ENCODE results near the gene SERINC4.
"Not testable (repeated sequence)": the region's sequence is repeated elsewhere in the genome, so short reads cannot be mapped to it uniquely, and the experiment has no call there.

Gene SERINC4

GRCh38 chr15:43799945-43800285 lies at the start of gene SERINC4:
TSS of gene SERINC4 (minus strand) at chr15:43800220. CDS start at chr15:43799986, 234 bp downstream.
- Mint-ChIP-seq H3K27ac (peak within 1 kb of the TSS; percentile 96), H3K4me3 (peak within 1 kb of the TSS; percentile 92), H3K4me1 (peaks cover 57% of the 10 kb centered on the region), H3K36me3 (peaks cover 99% of the 10 kb centered on the region), H3K9me3 (no peaks in the 10 kb centered on the region)
- ATAC-seq (no peak), DNase-seq (ENCODE audit: low spot score in 2 of 2) (no peak)

- ATAC-seq = no peak
- Mint-ChIP-seq H3K36me3 (peaks cover 100% of the 10 kb centered on the region), H3K27ac (no peak overlapping the region), H3K4me3 (no peak overlapping the region), H3K4me1 (no peaks in the 10 kb centered on the region), H3K9me3 (no peaks in the 10 kb centered on the region)
- DNase-seq (ENCODE audit: low spot score in 2 of 2) = no peak
Measured at GRCh38 chr15:43845421-43845820, 45.4 kb upstream of the SERINC4 start.

GRCh38 chr15:43832485-43832884 lies 32.5 kb upstream of the SERINC4 start:
- H3K9me3 Mint-ChIP-seq; DNase-seq (ENCODE audit: low spot score in 2 of 2); ATAC-seq: not testable (repeated sequence)
- Mint-ChIP-seq H3K36me3 (peaks cover 100% of the 10 kb centered on the region), H3K27ac (peak overlapping the region; percentile 32), H3K4me1 (peaks cover 37% of the 10 kb centered on the region), H3K4me3 (peak overlapping the region; percentile 42)

GRCh38 chr15:43831519-43832052 lies 31.6 kb upstream of the SERINC4 start:
- not testable (repeated sequence) for H3K9me3 Mint-ChIP-seq; DNase-seq (ENCODE audit: low spot score in 2 of 2); ATAC-seq
- Mint-ChIP-seq H3K4me1 (peaks cover 46% of the 10 kb centered on the region), H3K36me3 (peaks cover 92% of the 10 kb centered on the region), H3K4me3 (peak overlapping the region; percentile 42), H3K27ac (peak overlapping the region; percentile 32)

- not testable (repeated sequence) for H3K27ac Mint-ChIP-seq
- peaks cover 46% of the 10 kb centered on the region for H3K4me1 Mint-ChIP-seq
- peak overlapping the region; percentile 91 for H3K4me3 Mint-ChIP-seq
Measured at GRCh38 chr15:43830691-43831275, 30.8 kb upstream of the SERINC4 start.

GRCh38 chr15:43829951-43830540 lies 30.0 kb upstream of the SERINC4 start:
- Mint-ChIP-seq H3K36me3 (peaks cover 77% of the 10 kb centered on the region), H3K4me1 (peaks cover 46% of the 10 kb centered on the region), H3K4me3 (peak overlapping the region; percentile 91), H3K27ac (peak overlapping the region; percentile 96)
- not testable (repeated sequence) for H3K9me3 Mint-ChIP-seq; DNase-seq (ENCODE audit: low spot score in 2 of 2); ATAC-seq

More at GRCh38 chr15:43830691-43831275, 30.8 kb upstream of the SERINC4 start:
- ATAC-seq; H3K9me3 Mint-ChIP-seq; DNase-seq (ENCODE audit: low spot score in 2 of 2): not testable (repeated sequence)
- peaks cover 84% of the 10 kb centered on the region for H3K36me3 Mint-ChIP-seq

GRCh38 chr15:43828061-43828657 lies 28.1 kb upstream of the SERINC4 start:
- no peaks in the 10 kb centered on the region for H3K9me3 Mint-ChIP-seq
- H3K36me3 Mint-ChIP-seq = peaks cover 67% of the 10 kb centered on the region
- ATAC-seq = peak; percentile 53

GRCh38 chr15:43826508-43827341 lies 26.7 kb upstream of the SERINC4 start, which contains the start of gene WDR76:
TSS of gene WDR76 (plus strand) at chr15:43827002. CDS start at chr15:43827033, 31 bp downstream.
- H3K4me3 Mint-ChIP-seq = peak within 1 kb of the TSS; percentile 91
- ATAC-seq (peak; percentile 83), DNase-seq (ENCODE audit: low spot score in 2 of 2) (peak; percentile 67 to 87)
- H3K4me1 Mint-ChIP-seq = peaks cover 52% of the 10 kb centered on the region
- peaks cover 63% of the 10 kb centered on the region for H3K36me3 Mint-ChIP-seq
- H3K27ac Mint-ChIP-seq = peak within 1 kb of the TSS; percentile 96
- H3K9me3 Mint-ChIP-seq = no peaks in the 10 kb centered on the region

More at GRCh38 chr15:43828061-43828657, 28.1 kb upstream of the SERINC4 start:
- peak overlapping the region; percentile 96 for H3K27ac Mint-ChIP-seq
- peak in 1 of 2 donors; percentile 59 for DNase-seq (ENCODE audit: low spot score in 2 of 2)
- H3K4me1 Mint-ChIP-seq = peaks cover 53% of the 10 kb centered on the region
- H3K4me3 Mint-ChIP-seq = peak overlapping the region; percentile 91

- peaks cover 55% of the 10 kb centered on the region for H3K4me1 Mint-ChIP-seq
- DNase-seq (ENCODE audit: low spot score in 2 of 2) = no peak
- no peaks in the 10 kb centered on the region for H3K9me3 Mint-ChIP-seq
- ATAC-seq = no peak
- H3K36me3 Mint-ChIP-seq = peaks cover 63% of the 10 kb centered on the region
- H3K4me3 Mint-ChIP-seq = peak overlapping the region; percentile 91
- peak overlapping the region; percentile 96 for H3K27ac Mint-ChIP-seq
Measured at GRCh38 chr15:43826029-43826507, 26.0 kb upstream of the SERINC4 start.

GRCh38 chr15:43825305-43825704 lies 25.3 kb upstream of the SERINC4 start:
- Mint-ChIP-seq H3K27ac (peak overlapping the region; percentile 96), H3K4me1 (peaks cover 57% of the 10 kb centered on the region), H3K4me3 (peak overlapping the region; percentile 91), H3K36me3 (peaks cover 63% of the 10 kb centered on the region)
- not testable (repeated sequence) for H3K9me3 Mint-ChIP-seq; ATAC-seq; DNase-seq (ENCODE audit: low spot score in 2 of 2)

- Mint-ChIP-seq H3K4me1 (peaks cover 51% of the 10 kb centered on the region), H3K9me3 (no peaks in the 10 kb centered on the region), H3K36me3 (peaks cover 60% of the 10 kb centered on the region), H3K4me3 (peak within 1 kb of the TSS; percentile 91), H3K27ac (peak within 1 kb of the TSS; percentile 96)
- DNase-seq (ENCODE audit: low spot score in 2 of 2) (peak; percentile 74 to 93), ATAC-seq (peak; percentile 91)
Measured at GRCh38 chr15:43824302-43825246, 24.6 kb upstream of the SERINC4 start, which contains the start of gene MFAP1. TSS of gene MFAP1 (minus strand) at chr15:43824690. CDS start at chr15:43824569, 121 bp downstream.

GRCh38 chr15:43821505-43821904 lies 21.5 kb upstream of the SERINC4 start:
- H3K9me3 Mint-ChIP-seq = no peaks in the 10 kb centered on the region
- no peak for DNase-seq (ENCODE audit: low spot score in 2 of 2)
- peak overlapping the region; percentile 91 for H3K4me3 Mint-ChIP-seq
- H3K4me1 Mint-ChIP-seq = peaks cover 27% of the 10 kb centered on the region
- no peak overlapping the region for H3K27ac Mint-ChIP-seq
- H3K36me3 Mint-ChIP-seq = peaks cover 67% of the 10 kb centered on the region
- ATAC-seq = no peak

GRCh38 chr15:43815064-43815463 lies 15.0 kb upstream of the SERINC4 start:
- not testable (repeated sequence) for DNase-seq (ENCODE audit: low spot score in 2 of 2); ATAC-seq; H3K9me3 Mint-ChIP-seq; H3K4me1 Mint-ChIP-seq; H3K4me3 Mint-ChIP-seq
- peaks cover 95% of the 10 kb centered on the region for H3K36me3 Mint-ChIP-seq
- H3K27ac Mint-ChIP-seq = peak overlapping the region; percentile 8

Measured in stimulated activated effector memory CD8-positive, alpha-beta T cell treated with anti-CD3 and anti-CD28 coated beads, Interleukin-12 subunit alpha, Interleukin-12 subunit beta, amount 100 ng/mL, for 72 hours (primary cell).